Activated T-helper 1 cell treated with anti-CD3 and anti-CD28 coated beads, Interleukin-2, amount 50 U/mL, for 16 hours (primary cell): ENCODE measurements around the gene CHPF2.
A peak's percentile ranks its signal among the peaks of the same experiment; 100 is the strongest.

Source experiments
- DNase-seq, 2 donors: peaks; one replicate each; pipeline ENCODE4 v3.0.0-alpha.2; 2020; ENCODE audit warnings: low read depth in 1 of 2, low spot score in 1 of 2

Gene CHPF2

GRCh38 chr7:151205730-151206129 is 26.6 kb upstream of the CHPF2 start:
- no peak for DNase-seq

- no peak for DNase-seq
Observed at GRCh38 chr7:151206914-151207313, 25.4 kb upstream of the CHPF2 start.

GRCh38 chr7:151207315-151207714 is 25.0 kb upstream of the CHPF2 start:
- no peak for DNase-seq

- no peak for DNase-seq
Observed at GRCh38 chr7:151207804-151208203, 24.5 kb upstream of the CHPF2 start.

- DNase-seq, result no peak
Observed at GRCh38 chr7:151208253-151208862, 23.9 kb upstream of the CHPF2 start.

GRCh38 chr7:151209588-151209987 is 22.7 kb upstream of the CHPF2 start:
- DNase-seq, result no peak

- no peak for DNase-seq
Observed at GRCh38 chr7:151210087-151210854, 22.0 kb upstream of the CHPF2 start, which contains the start of gene H2BK1. H2BK1 (minus strand) TSS chr7:151210488; CDS start chr7:151210318, 170 bp downstream.

- no peak for DNase-seq
Observed at GRCh38 chr7:151211155-151211772, 21.0 kb upstream of the CHPF2 start.

GRCh38 chr7:151212626-151213025 is 19.7 kb upstream of the CHPF2 start:
- DNase-seq, result no peak

- no peak for DNase-seq
Observed at GRCh38 chr7:151213826-151214225, 18.5 kb upstream of the CHPF2 start.

- DNase-seq, result no peak
Observed at GRCh38 chr7:151215396-151215795, 16.9 kb upstream of the CHPF2 start.

GRCh38 chr7:151218170-151218569 is 14.1 kb upstream of the CHPF2 start:
- no peak for DNase-seq

- DNase-seq, result no peak
Observed at GRCh38 chr7:151223728-151224127, 8.6 kb upstream of the CHPF2 start.

GRCh38 chr7:151225948-151226510 is 6.3 kb upstream of the CHPF2 start:
- DNase-seq, result no peak

GRCh38 chr7:151226560-151226874 is 5.8 kb upstream of the CHPF2 start:
- no peak for DNase-seq

- DNase-seq, result peak; percentile 96 to 97
Observed at GRCh38 chr7:151226875-151227782, 5.2 kb upstream of the CHPF2 start, which contains the start of gene ABCF2. ABCF2 (minus strand) TSS chr7:151227205; CDS start chr7:151226458, 747 bp downstream.

- no peak for DNase-seq
Observed at GRCh38 chr7:151228024-151228866, 4.0 kb upstream of the CHPF2 start.

GRCh38 chr7:151229249-151229648 is 3.0 kb upstream of the CHPF2 start:
- no peak for DNase-seq

GRCh38 chr7:151231080-151231479 is 1.2 kb upstream of the CHPF2 start:
- no peak for DNase-seq
